Mesendoderm (in vitro differentiated cells): ENCODE results near the gene ZRANB3.
"Not testable (repeated sequence)": the region's sequence is repeated elsewhere in the genome, so short reads cannot be mapped to it uniquely, and the experiment has no call there.

ENCODE experiments used
- DNase-seq: peaks from one replicate; pipeline ENCODE4 v3.0.0; 2013
- H2AK5ac ChIP-seq: 2 replicates; pipeline ENCODE4 v1.6.1; 2013; ENCODE audit warnings: low read length, inconsistent platforms
- H2BK120ac ChIP-seq: 2 replicates; pipeline ENCODE4 v1.6.1; 2013; ENCODE audit warnings: low read depth, mild to moderate bottlenecking, low read length, moderate library complexity, mixed read lengths
- H2BK15ac ChIP-seq: replicated peaks from 2 replicates; pipeline ENCODE4 v1.6.1; 2013; ENCODE audit warnings: low read depth, mild to moderate bottlenecking, moderate library complexity
- H2BK5ac ChIP-seq: 2 replicates; pipeline ENCODE4 v1.6.1; 2013; ENCODE audit warnings: low read length, inconsistent platforms
- H3K18ac ChIP-seq: 2 replicates; pipeline ENCODE4 v1.6.1; 2013; ENCODE audit warnings: mild to moderate bottlenecking, low read length, mixed read lengths
- H3K23ac ChIP-seq: one replicate; pipeline ENCODE4 v1.6.1; 2013; ENCODE audit warnings: low read length
- H3K27ac ChIP-seq: 2 replicates; pipeline ENCODE4 v1.5.1; 2013; ENCODE audit warnings: low read depth, mild to moderate bottlenecking, inconsistent platforms, low read length, moderate library complexity
- H3K27me3 ChIP-seq: 2 replicates; pipeline ENCODE4 v1.6.1; 2013; ENCODE audit warnings: low read length, control low read depth, mild to moderate bottlenecking, inconsistent platforms; ENCODE audit not compliant: insufficient read depth, poor library complexity
- H3K36me3 ChIP-seq: 2 replicates; pipeline ENCODE4 v1.6.1; 2013; ENCODE audit warnings: low read length, inconsistent platforms; ENCODE audit not compliant: control insufficient read depth, insufficient read depth
- H3K4ac ChIP-seq: one replicate; pipeline ENCODE4 v1.6.1; 2013; ENCODE audit warnings: low read depth, mild to moderate bottlenecking, low read length, moderate library complexity
- H3K4me1 ChIP-seq: 2 replicates; pipeline ENCODE4 v1.6.1; 2013; ENCODE audit warnings: low read depth, low read length, inconsistent platforms; ENCODE audit not compliant: control insufficient read depth
- H3K4me2 ChIP-seq: 2 replicates; pipeline ENCODE4 v1.6.1; 2013; ENCODE audit warnings: low read length
- H3K4me3 ChIP-seq: 2 replicates; pipeline ENCODE4 v1.5.1; 2013; ENCODE audit warnings: mild to moderate bottlenecking, low read length
- H3K56ac ChIP-seq: one replicate; pipeline ENCODE4 v1.6.1; 2013; ENCODE audit warnings: low read length
- H3K79me1 ChIP-seq: 2 replicates; pipeline ENCODE4 v1.6.1; 2013; ENCODE audit warnings: low read length, inconsistent platforms
- H3K79me2 ChIP-seq: 2 replicates; pipeline ENCODE4 v1.6.1; 2013; ENCODE audit warnings: mild to moderate bottlenecking, low read length; ENCODE audit not compliant: control insufficient read depth, insufficient read depth
- H3K9ac ChIP-seq: 2 replicates; pipeline ENCODE4 v1.6.1; 2013; ENCODE audit warnings: low read length, inconsistent platforms
- H4K5ac ChIP-seq: one replicate; pipeline ENCODE4 v1.6.1; 2013; ENCODE audit warnings: low read length
- H4K8ac ChIP-seq: one replicate; pipeline ENCODE4 v1.6.1; 2013; ENCODE audit warnings: low read depth, mild to moderate bottlenecking, control low read depth, low read length, moderate library complexity
- WGBS: extraction: QIAGEN DNeasy Blood & Tissue Kit; methylation state at CpG from one replicate; pipeline ENCODE4 v1.1.7; 2013; ENCODE audit warnings: low lambda C conversion rate, missing lambda C conversion rate; ENCODE audit not compliant: insufficient coverage; ENCODE audit errors: extremely low coverage; 5-methylcytosine and 5-hydroxymethylcytosine counted together

Gene ZRANB3

DNA sequence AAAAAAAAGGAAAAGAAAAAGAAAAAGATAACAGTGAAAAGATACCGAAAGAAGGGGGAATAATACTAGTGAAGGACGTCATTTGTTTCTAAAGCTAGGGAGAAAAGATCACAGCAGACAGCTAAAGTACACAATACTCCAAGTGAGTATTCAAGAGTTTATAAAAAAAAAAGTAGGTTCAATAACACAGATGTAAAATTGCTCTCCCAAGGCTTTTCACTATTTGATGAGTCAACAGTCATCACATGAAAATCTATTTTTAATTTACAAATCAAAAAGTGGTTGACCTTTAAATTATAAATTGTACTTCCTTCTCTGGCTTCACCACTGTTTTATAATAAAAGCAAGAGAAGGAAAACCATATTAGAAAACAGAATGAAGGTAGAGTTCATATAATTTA is 144.0 kb downstream of the ZRANB3 start:
- no peak overlapping the region for H3K4me3 ChIP-seq
- no peak overlapping the region for H3K23ac ChIP-seq
- no CpG with 5 or more reads among the region's 2 CpGs for WGBS
- no peak overlapping the region for H2AK5ac ChIP-seq
- no peak overlapping the region for H2BK120ac ChIP-seq
- no peaks in the 10 kb centered on the region for H3K79me2 ChIP-seq
- H3K79me1 ChIP-seq = no peaks in the 10 kb centered on the region
- H3K4me1 ChIP-seq = no peaks in the 10 kb centered on the region
- no peak overlapping the region for H4K5ac ChIP-seq
- H3K36me3 ChIP-seq = no peaks in the 10 kb centered on the region
- H3K27ac ChIP-seq = no peak overlapping the region
- no peak for DNase-seq
- no peak overlapping the region for H4K8ac ChIP-seq
- H3K4me2 ChIP-seq = no peak overlapping the region
- H2BK15ac ChIP-seq = no peak overlapping the region
- no peak overlapping the region for H3K9ac ChIP-seq
- no peak overlapping the region for H3K4ac ChIP-seq
- H3K18ac ChIP-seq = no peak overlapping the region
- no peaks in the 10 kb centered on the region for H3K27me3 ChIP-seq
- H2BK5ac ChIP-seq = no peak overlapping the region
- H3K56ac ChIP-seq = no peak overlapping the region

DNA sequence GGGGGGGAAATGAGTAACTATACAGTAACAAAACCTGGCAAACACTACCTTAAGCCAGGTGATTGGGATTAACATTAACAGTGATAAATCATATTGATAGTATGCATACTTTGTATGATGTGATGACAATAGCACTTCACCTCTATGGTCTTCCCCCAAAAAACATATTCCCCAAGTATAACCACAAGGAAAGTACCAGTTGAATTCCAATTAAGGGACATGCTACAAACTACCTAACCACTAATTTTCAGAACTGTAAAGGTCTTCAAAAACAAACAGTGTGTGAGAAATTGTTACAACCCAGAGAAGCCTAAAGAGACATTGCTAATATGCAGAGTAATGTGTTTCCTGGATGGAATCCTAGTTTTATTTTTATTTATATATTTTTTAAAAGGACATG is 152.4 kb downstream of the ZRANB3 start:
- Histone ChIP-seq H3K56ac (no peak overlapping the region), H4K8ac (no peak overlapping the region), H2BK15ac (no peak overlapping the region), H3K4ac (no peak overlapping the region), H3K36me3 (no peaks in the 10 kb centered on the region), H3K79me1 (no peaks in the 10 kb centered on the region), H3K27ac (no peak overlapping the region), H3K23ac (no peak overlapping the region), H3K4me1 (no peaks in the 10 kb centered on the region), H3K9ac (no peak overlapping the region), H2BK120ac (no peak overlapping the region), H3K27me3 (no peaks in the 10 kb centered on the region), H3K4me2 (no peak overlapping the region), H3K18ac (no peak overlapping the region), H4K5ac (no peak overlapping the region), H2BK5ac (no peak overlapping the region), H3K4me3 (no peak overlapping the region), H2AK5ac (no peak overlapping the region), H3K79me2 (no peaks in the 10 kb centered on the region)
- DNase-seq = no peak

DNA sequence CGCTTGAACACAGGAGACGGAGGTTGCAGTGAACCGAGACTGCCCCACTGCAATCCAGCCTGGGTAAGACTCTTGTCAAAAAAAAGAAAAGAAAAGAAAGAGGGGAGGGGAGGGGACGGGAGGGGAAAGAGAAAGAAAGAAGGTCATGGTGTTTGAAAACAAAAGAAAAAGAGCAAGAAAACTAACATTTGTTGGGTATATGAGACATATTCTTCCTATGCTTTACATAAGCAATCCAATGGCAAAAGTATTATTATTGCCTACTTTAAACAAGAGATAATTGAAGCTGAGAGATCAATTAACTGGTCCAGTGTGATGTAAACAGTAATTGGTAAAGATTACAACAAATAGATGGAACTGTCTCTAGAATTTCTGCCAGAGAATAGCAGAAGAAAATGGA is 157.3 kb downstream of the ZRANB3 start:
- Histone ChIP-seq H3K79me2 (no peaks in the 10 kb centered on the region), H2AK5ac (no peak overlapping the region), H3K23ac (no peak overlapping the region), H3K79me1 (no peaks in the 10 kb centered on the region), H3K9ac (no peak overlapping the region), H3K27me3 (no peaks in the 10 kb centered on the region), H3K56ac (no peak overlapping the region), H3K4me2 (no peak overlapping the region), H2BK120ac (no peak overlapping the region), H3K36me3 (no peaks in the 10 kb centered on the region), H2BK5ac (no peak overlapping the region), H2BK15ac (no peak overlapping the region), H3K4ac (no peak overlapping the region), H3K18ac (no peak overlapping the region), H3K4me1 (no peaks in the 10 kb centered on the region), H4K5ac (no peak overlapping the region), H4K8ac (no peak overlapping the region), H3K27ac (no peak overlapping the region), H3K4me3 (no peak overlapping the region)
- WGBS = no CpG with 5 or more reads among the region's 4 CpGs
- no peak for DNase-seq

DNA sequence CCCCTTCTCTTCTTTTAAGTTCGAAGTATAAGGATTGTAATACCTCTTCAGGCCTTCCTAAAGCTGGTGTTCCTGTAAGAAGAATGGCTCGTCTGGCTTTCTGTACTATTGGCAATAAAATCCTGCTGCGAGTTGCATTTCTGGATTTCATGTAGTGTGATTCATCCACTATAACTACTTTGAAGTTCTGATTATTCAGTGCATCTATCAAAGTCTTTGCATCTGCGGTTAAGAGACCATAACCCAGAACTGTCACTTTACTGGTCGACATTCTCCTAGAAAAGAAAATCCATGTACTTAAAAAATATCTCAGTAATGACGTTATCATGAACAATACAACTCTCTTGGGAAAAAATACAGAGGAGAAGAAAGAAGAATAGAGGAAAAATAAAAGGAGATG is 181.1 kb downstream of the ZRANB3 start:
- Histone ChIP-seq H3K9ac (no peak overlapping the region), H3K23ac (no peak overlapping the region)
- no CpG with 5 or more reads among the region's 6 CpGs for WGBS

DNA sequence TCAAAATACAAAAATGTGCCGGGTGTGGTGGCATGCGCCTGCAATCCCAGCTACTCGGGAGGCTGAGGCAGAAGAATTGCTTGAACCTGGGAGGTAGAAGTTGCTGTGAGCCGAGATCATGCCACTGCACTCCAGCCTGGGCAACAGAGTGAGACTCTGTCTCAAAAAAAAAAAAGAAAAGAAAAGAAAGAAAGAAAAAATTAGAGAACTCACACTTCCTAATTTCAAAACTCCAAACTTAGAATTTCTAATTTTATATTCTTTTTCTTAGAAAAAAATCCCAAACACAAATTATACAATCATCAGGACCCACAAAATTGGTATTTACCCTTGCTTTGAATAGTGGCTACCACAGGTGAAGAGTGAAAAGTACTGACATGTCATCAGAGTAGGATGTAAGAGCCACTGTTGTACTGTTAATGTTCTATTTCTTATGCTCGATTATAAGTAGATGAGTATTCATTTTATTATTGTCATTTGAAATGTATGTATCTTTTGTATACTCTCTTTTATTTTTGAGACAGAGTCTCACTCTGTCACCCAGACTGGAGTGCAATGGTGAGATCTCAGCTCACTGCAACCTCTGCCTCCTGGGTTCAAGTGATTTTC is 182.8 kb downstream of the ZRANB3 start:
- H4K8ac ChIP-seq, H3K36me3 ChIP-seq, H2AK5ac ChIP-seq, H3K9ac ChIP-seq, H4K5ac ChIP-seq, H2BK15ac ChIP-seq, H3K4me2 ChIP-seq, H3K18ac ChIP-seq, H3K79me1 ChIP-seq, DNase-seq, H3K79me2 ChIP-seq, H3K4me3 ChIP-seq, H2BK120ac ChIP-seq, H3K56ac ChIP-seq, H3K23ac ChIP-seq, H3K4me1 ChIP-seq, H3K27me3 ChIP-seq, H2BK5ac ChIP-seq, H3K4ac ChIP-seq, H3K27ac ChIP-seq: not testable (repeated sequence)
- no CpG with 5 or more reads among the region's 5 CpGs for WGBS

More for the DNA sequence above, 181.1 kb downstream of the ZRANB3 start:
- H3K27ac ChIP-seq = no peak overlapping the region
- no peak overlapping the region for H2BK15ac ChIP-seq
- no peak overlapping the region for H3K56ac ChIP-seq
- no peak overlapping the region for H4K8ac ChIP-seq
- no peak overlapping the region for H3K4me3 ChIP-seq
- no peaks in the 10 kb centered on the region for H3K27me3 ChIP-seq
- no peak overlapping the region for H2AK5ac ChIP-seq
- no peaks in the 10 kb centered on the region for H3K4me1 ChIP-seq
- H3K36me3 ChIP-seq = no peaks in the 10 kb centered on the region
- no peak overlapping the region for H2BK120ac ChIP-seq
- no peak overlapping the region for H2BK5ac ChIP-seq
- no peak overlapping the region for H4K5ac ChIP-seq
- no peak overlapping the region for H3K18ac ChIP-seq
- no peaks in the 10 kb centered on the region for H3K79me1 ChIP-seq
- H3K4ac ChIP-seq = no peak overlapping the region
- DNase-seq = no peak
- H3K79me2 ChIP-seq = no peaks in the 10 kb centered on the region
- H3K4me2 ChIP-seq = no peak overlapping the region

DNA sequence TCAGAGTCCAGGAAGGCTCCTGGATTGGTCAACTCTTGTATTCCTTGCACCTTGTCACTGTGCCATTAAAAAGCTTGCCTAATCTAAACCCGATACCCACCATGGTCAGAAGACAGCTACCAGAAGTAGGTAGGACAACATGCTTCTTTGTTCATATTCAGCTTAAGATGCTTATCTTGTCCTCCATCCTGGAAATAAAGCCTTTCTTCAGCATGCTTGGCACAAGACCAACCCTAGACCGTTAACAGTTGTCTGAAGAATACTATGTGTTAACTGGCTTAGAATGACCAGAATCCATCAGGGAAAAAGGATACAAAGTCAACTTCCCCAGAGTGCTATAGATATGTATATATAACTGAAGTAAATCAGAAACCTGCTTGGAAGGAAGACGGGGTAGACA is 193.9 kb downstream of the ZRANB3 start:
- WGBS = no CpG with 5 or more reads among the region's 3 CpGs
- no peak overlapping the region for H3K18ac ChIP-seq
- no peak overlapping the region for H4K8ac ChIP-seq
- H3K36me3 ChIP-seq = no peaks in the 10 kb centered on the region
- no peak overlapping the region for H2BK120ac ChIP-seq
- no peak overlapping the region for H2AK5ac ChIP-seq
- H3K4me2 ChIP-seq = no peak overlapping the region
- no peak overlapping the region for H3K56ac ChIP-seq
- H2BK5ac ChIP-seq = no peak overlapping the region
- no peak overlapping the region for H3K9ac ChIP-seq
- no peak for DNase-seq
- H2BK15ac ChIP-seq = no peak overlapping the region
- no peaks in the 10 kb centered on the region for H3K79me2 ChIP-seq
- no peak overlapping the region for H3K27ac ChIP-seq
- no peaks in the 10 kb centered on the region for H3K27me3 ChIP-seq
- no peak overlapping the region for H4K5ac ChIP-seq
- H3K79me1 ChIP-seq = no peaks in the 10 kb centered on the region
- H3K4me1 ChIP-seq = no peaks in the 10 kb centered on the region
- no peak overlapping the region for H3K23ac ChIP-seq
- no peak overlapping the region for H3K4me3 ChIP-seq
- no peak overlapping the region for H3K4ac ChIP-seq
